Esophagus squamous epithelium (tissue), 4 donors: ENCODE measurements around the gene RABGEF1.

Experiments
- CTCF ChIP-seq, 6 experiments: fragments of 450-650 bp in 4 of 6; fragments of 200-600 bp in 2 of 6; sonication (generic) in 2 of 6; IDR thresholded peaks; one replicate each; pipeline ENCODE4 v1.5.1; 2016 to 2019; ENCODE audit warnings: antibody characterized with exemption in 6 of 6, mild to moderate bottlenecking in 4 of 6, moderate library complexity in 4 of 6
- POLR2A ChIP-seq, 4 donors: fragments of 450-650 bp; IDR thresholded peaks; one replicate each; pipeline ENCODE4 v1.6.1; 2017; ENCODE audit warnings: antibody characterized with exemption in 4 of 4, mild to moderate bottlenecking in 4 of 4, moderate library complexity in 3 of 4

- TF ChIP-seq POLR2A (IDR thresholded peaks at IDR 0.05) (no peak), CTCF (IDR thresholded peaks at IDR 0.05) (no peak)
Measured at GRCh38 chr7:66804001-66804400, 63.5 kb downstream of the RABGEF1 start.
